ENCODE results near the gene MATK.

The MATK gene

GRCh38 chr19:3746371-3747056 is 39.7 kb downstream of the MATK start:
- DNase-seq (ENCODE audit: low spot score): no peak

DNA sequence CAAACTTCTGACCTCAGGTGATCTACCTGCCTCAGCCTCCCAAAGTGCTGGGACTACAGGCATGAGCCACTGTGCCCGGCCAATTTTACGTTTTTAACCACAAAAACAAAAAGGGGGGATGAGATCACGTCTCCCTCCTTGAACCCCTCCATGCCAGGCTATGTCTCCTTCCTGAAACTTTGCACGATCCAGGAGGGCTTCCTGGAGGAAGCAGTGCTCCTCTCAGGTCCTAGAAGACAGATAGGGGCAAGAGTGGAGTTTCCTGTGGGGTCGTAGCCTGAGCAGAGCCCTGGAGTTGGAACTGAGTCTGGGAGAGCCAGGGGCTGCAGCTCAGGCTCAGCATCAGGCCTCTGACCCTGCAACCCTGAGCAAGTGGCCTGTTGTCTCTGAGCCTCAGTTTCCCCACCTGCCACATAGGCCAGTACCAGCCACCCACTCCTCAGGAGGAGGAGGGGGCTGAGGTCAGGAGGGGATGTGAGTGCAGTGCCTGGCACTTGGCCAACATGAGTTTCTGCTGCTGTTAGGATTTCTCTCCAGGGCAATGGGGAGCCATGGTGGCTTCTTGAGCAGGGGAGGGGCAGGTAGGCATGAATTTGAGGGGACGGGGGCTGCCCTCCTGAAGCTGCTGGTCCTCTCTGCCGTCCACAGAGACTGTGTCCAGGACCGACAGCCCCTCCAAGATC is 40.7 kb downstream of the MATK start:
- DNase-seq (ENCODE audit: low spot score): no peak

- DNase-seq (ENCODE audit: low spot score): no peak
Observed at GRCh38 chr19:3743486-3743885, 42.7 kb downstream of the MATK start.

GRCh38 chr19:3740431-3740830 is 45.8 kb downstream of the MATK start:
- no peak for DNase-seq (ENCODE audit: low spot score)

- DNase-seq (ENCODE audit: low spot score): no peak
Observed at GRCh38 chr19:3738477-3739220, 47.5 kb downstream of the MATK start.

GRCh38 chr19:3737487-3738205 is 48.5 kb downstream of the MATK start:
- no peak for DNase-seq (ENCODE audit: low spot score)

DNA sequence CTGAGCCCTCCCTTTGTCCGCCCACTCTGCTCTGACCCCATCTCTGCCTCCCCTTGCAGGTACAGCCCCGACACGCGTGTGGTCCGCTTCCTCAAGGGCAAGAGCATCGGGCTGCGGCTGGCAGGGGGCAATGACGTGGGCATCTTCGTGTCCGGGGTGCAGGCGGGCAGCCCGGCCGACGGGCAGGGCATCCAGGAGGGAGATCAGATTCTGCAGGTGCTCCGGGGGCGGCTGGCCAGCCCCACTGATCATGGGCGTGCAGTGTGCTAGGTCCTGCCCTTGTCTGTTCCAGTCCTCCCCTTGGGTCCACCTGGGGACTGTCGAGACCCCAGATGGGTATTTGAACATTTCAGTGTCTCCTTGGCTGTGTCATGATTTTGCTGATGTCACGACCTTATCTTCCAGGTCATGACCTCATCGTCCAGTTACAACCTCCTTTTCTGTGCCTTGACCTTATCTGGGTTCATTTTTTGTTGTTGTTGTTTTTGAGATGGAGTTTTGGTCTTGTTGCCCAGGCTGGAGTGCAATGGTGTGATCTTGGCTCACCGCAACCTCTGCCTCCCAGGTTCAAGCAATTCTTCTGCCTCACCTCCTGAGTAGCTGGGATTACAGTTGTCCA is 50.0 kb downstream of the MATK start:
- DNase-seq (ENCODE audit: low spot score): no peak

GRCh38 chr19:3734310-3734600 is 51.9 kb downstream of the MATK start:
- DNase-seq (ENCODE audit: low spot score): no peak

GRCh38 chr19:3733549-3734309 is 52.5 kb downstream of the MATK start:
- DNase-seq (ENCODE audit: low spot score): no peak

GRCh38 chr19:3732108-3732507 is 54.1 kb downstream of the MATK start:
- DNase-seq (ENCODE audit: low spot score): no peak

GRCh38 chr19:3730457-3730958 is 55.7 kb downstream of the MATK start:
- DNase-seq (ENCODE audit: low spot score): no peak
